Stimulated activated naive CD8-positive, alpha-beta T cell treated with anti-CD3 and anti-CD28 coated beads, Interleukin-15, amount 100 ng/mL, for 72 hours (primary cell): Measurements from ENCODE around the gene VWC2L.

Experiments used
- ATAC-seq: fragments of 150-1000 bp; cut with Tn5 transposase; 2 replicates; pipeline ENCODE4 v1.10.0; 2021; ENCODE audit warnings: mild to moderate bottlenecking, moderate library complexity
- DNase-seq, 2 donors: peaks; one replicate each; pipeline ENCODE4 v3.0.0; 2021 to 2022
- H3K27ac Mint-ChIP-seq, 2 donors: one replicate each; pipeline ENCODE4 v1.8.0; 2022; ENCODE audit warnings: mild to moderate bottlenecking in 2 of 2, mixed read lengths in 2 of 2, moderate library complexity in 2 of 2
- H3K27me3 Mint-ChIP-seq: one replicate; pipeline ENCODE4 v1.8.0; 2022; ENCODE audit warnings: mixed read lengths
- H3K4me1 Mint-ChIP-seq: one replicate; pipeline ENCODE4 v1.8.0; 2022; ENCODE audit warnings: mild to moderate bottlenecking, mixed read lengths
- H3K4me3 Mint-ChIP-seq, 2 donors: one replicate each; pipeline ENCODE4 v1.8.0; 2022; ENCODE audit warnings: mild to moderate bottlenecking in 2 of 2, mixed read lengths in 2 of 2, moderate library complexity in 1 of 2
- H3K9me3 Mint-ChIP-seq, 2 donors: one replicate each; pipeline ENCODE4 v1.8.0; 2022; ENCODE audit warnings: mixed read lengths in 2 of 2

The VWC2L gene

GRCh38 chr2:214579035-214579434 lies 168.2 kb downstream of the VWC2L start:
- Mint-ChIP-seq H3K27ac (no peak overlapping the region), H3K4me3 (no peak overlapping the region), H3K27me3 (peaks cover 15% of the 10 kb centered on the region), H3K9me3 (no peaks in the 10 kb centered on the region), H3K4me1 (peaks cover 10% of the 10 kb centered on the region)
- no peak for ATAC-seq
- no peak for DNase-seq

GRCh38 chr2:214587442-214587841 lies 176.6 kb downstream of the VWC2L start:
- Mint-ChIP-seq H3K9me3 (no peaks in the 10 kb centered on the region), H3K27me3 (no peaks in the 10 kb centered on the region), H3K4me1 (no peaks in the 10 kb centered on the region), H3K27ac (no peak overlapping the region), H3K4me3 (no peak overlapping the region)
- ATAC-seq (no peak), DNase-seq (no peak)

GRCh38 chr2:214591366-214591765 lies 180.5 kb downstream of the VWC2L start:
- Mint-ChIP-seq H3K27me3 (no peaks in the 10 kb centered on the region), H3K4me1 (no peaks in the 10 kb centered on the region), H3K4me3 (no peak overlapping the region), H3K27ac (no peak overlapping the region), H3K9me3 (no peaks in the 10 kb centered on the region)
- ATAC-seq (no peak), DNase-seq (no peak)

GRCh38 chr2:214592011-214592410 lies 181.2 kb downstream of the VWC2L start:
- no peaks in the 10 kb centered on the region for H3K27me3 Mint-ChIP-seq
- no peak overlapping the region for H3K4me3 Mint-ChIP-seq
- H3K4me1 Mint-ChIP-seq, result no peaks in the 10 kb centered on the region
- no peak for ATAC-seq
- H3K27ac Mint-ChIP-seq, result no peak overlapping the region
- H3K9me3 Mint-ChIP-seq, result no peaks in the 10 kb centered on the region
- DNase-seq, result no peak

GRCh38 chr2:214593727-214594126 lies 182.9 kb downstream of the VWC2L start:
- Mint-ChIP-seq H3K27me3 (no peaks in the 10 kb centered on the region), H3K4me3 (no peak overlapping the region), H3K27ac (no peak overlapping the region), H3K9me3 (no peaks in the 10 kb centered on the region), H3K4me1 (no peaks in the 10 kb centered on the region)
- ATAC-seq, result no peak
- no peak for DNase-seq

GRCh38 chr2:214601852-214602633 lies 191.2 kb downstream of the VWC2L start:
- no peak for DNase-seq
- no peak for ATAC-seq
- H3K27ac Mint-ChIP-seq, result no peak overlapping the region
- no peak overlapping the region for H3K4me3 Mint-ChIP-seq
- H3K4me1 Mint-ChIP-seq, result no peaks in the 10 kb centered on the region
- no peaks in the 10 kb centered on the region for H3K27me3 Mint-ChIP-seq
- H3K9me3 Mint-ChIP-seq, result no peaks in the 10 kb centered on the region

GRCh38 chr2:214604861-214605260 lies 194.0 kb downstream of the VWC2L start:
- ATAC-seq (no peak), DNase-seq (no peak)
- no peaks in the 10 kb centered on the region for H3K4me1 Mint-ChIP-seq
- no peak overlapping the region for H3K4me3 Mint-ChIP-seq
- no peak overlapping the region for H3K27ac Mint-ChIP-seq
- H3K27me3 Mint-ChIP-seq, result no peaks in the 10 kb centered on the region
- H3K9me3 Mint-ChIP-seq, result no peaks in the 10 kb centered on the region

- no peak for ATAC-seq
- Mint-ChIP-seq H3K27me3 (peaks cover 6% of the 10 kb centered on the region), H3K9me3 (no peaks in the 10 kb centered on the region), H3K4me1 (no peaks in the 10 kb centered on the region), H3K4me3 (no peak overlapping the region), H3K27ac (no peak overlapping the region)
- no peak for DNase-seq
These were observed 196.2 kb downstream of the VWC2L start for GRCh38 chr2:214607051-214607450.

- no peak for DNase-seq
- H3K27ac Mint-ChIP-seq, result no peak overlapping the region
- H3K4me3 Mint-ChIP-seq, result no peak overlapping the region
- no peak for ATAC-seq
- peaks cover 6% of the 10 kb centered on the region for H3K27me3 Mint-ChIP-seq
- H3K9me3 Mint-ChIP-seq, result no peaks in the 10 kb centered on the region
- no peaks in the 10 kb centered on the region for H3K4me1 Mint-ChIP-seq
These were observed 200.2 kb downstream of the VWC2L start for GRCh38 chr2:214611015-214611414.

GRCh38 chr2:214624166-214624760 lies 213.4 kb downstream of the VWC2L start:
- peaks cover 7% of the 10 kb centered on the region for H3K27me3 Mint-ChIP-seq
- H3K4me1 Mint-ChIP-seq, result no peaks in the 10 kb centered on the region
- ATAC-seq (no peak), DNase-seq (no peak)
- no peak overlapping the region for H3K4me3 Mint-ChIP-seq
- H3K27ac Mint-ChIP-seq, result no peak overlapping the region
- no peaks in the 10 kb centered on the region for H3K9me3 Mint-ChIP-seq

GRCh38 chr2:214628091-214628490 lies 217.2 kb downstream of the VWC2L start:
- Mint-ChIP-seq H3K27me3 (peaks cover 7% of the 10 kb centered on the region), H3K27ac (no peak overlapping the region), H3K9me3 (no peaks in the 10 kb centered on the region), H3K4me1 (no peaks in the 10 kb centered on the region), H3K4me3 (no peak overlapping the region)
- DNase-seq (no peak), ATAC-seq (no peak)
